GM12873 (cell line): ENCODE measurements around the gene GALNT2.

ENCODE experiments used
- CTCF ChIP-seq: IDR thresholded peaks from 2 replicates; pipeline ENCODE4 v1.5.1; 2012; ENCODE audit warnings: low read depth, mild to moderate bottlenecking, moderate library complexity, low read length, control low read depth; ENCODE audit not compliant: insufficient read depth; ENCODE audit errors: missing control alignments

GALNT2 gene

GRCh38 chr1:230172016-230172537 is 105.0 kb downstream of the GALNT2 start:
- TF ChIP-seq CTCF: no peak

- TF ChIP-seq CTCF: no peak
Measured at GRCh38 chr1:230173187-230173975, 106.3 kb downstream of the GALNT2 start.

- no peak for TF ChIP-seq CTCF
Measured at GRCh38 chr1:230174041-230174440, 107.0 kb downstream of the GALNT2 start.

- no peak for TF ChIP-seq CTCF
Measured at GRCh38 chr1:230174471-230175162, 107.6 kb downstream of the GALNT2 start.

- no peak for TF ChIP-seq CTCF
Measured at GRCh38 chr1:230175163-230175747, 108.2 kb downstream of the GALNT2 start.

- TF ChIP-seq CTCF: no peak
Measured at GRCh38 chr1:230175839-230176238, 108.8 kb downstream of the GALNT2 start.

GRCh38 chr1:230176326-230176725 is 109.3 kb downstream of the GALNT2 start:
- TF ChIP-seq CTCF: no peak
